Fibroblast of lung (primary cell): ENCODE results near the gene GK2. TPM values are rescaled to one million over a fixed set of nuclear protein-coding genes. Genes with fewer than 3 reads are reported as not detected.

Experiments
- DNase-seq, 2 donors: peaks; one replicate each; pipeline versions ENCODE4 v3.0.0 to v3.0.0-alpha.2; 2010; ENCODE audit warnings: low read depth in 2 of 2
- H2AFZ ChIP-seq: 2 replicates; pipeline ENCODE4 v1.5.1; 2012; ENCODE audit warnings: low read length, control low read depth, inconsistent platforms
- H3K27ac ChIP-seq: 2 replicates; pipeline ENCODE4 v1.5.1; 2011; ENCODE audit warnings: low read length, control low read depth; ENCODE audit not compliant: insufficient read depth
- H3K27me3 ChIP-seq: 2 replicates; pipeline ENCODE4 v1.5.1; 2011; ENCODE audit warnings: mild to moderate bottlenecking, low read length; ENCODE audit not compliant: control insufficient read depth, insufficient read depth
- H3K36me3 ChIP-seq: 2 replicates; pipeline ENCODE4 v1.5.1; 2011; ENCODE audit warnings: low read length; ENCODE audit not compliant: control insufficient read depth, insufficient read depth
- H3K4me1 ChIP-seq: 2 replicates; pipeline ENCODE4 v1.5.1; 2011; ENCODE audit warnings: low read length; ENCODE audit not compliant: control insufficient read depth, insufficient read depth; ENCODE audit errors: extremely low read depth
- H3K4me2 ChIP-seq: 2 replicates; pipeline ENCODE4 v1.5.1; 2011; ENCODE audit warnings: low read length, control low read depth; ENCODE audit not compliant: insufficient read depth; ENCODE audit errors: extremely low read depth
- H3K4me3 ChIP-seq, 4 experiments: fragments of 200-600 bp in 1 of 4; sonication (generic) in 1 of 4; replicated peaks in 1 of 4; 2 replicates each; pipeline ENCODE4 v1.5.1; 2011 to 2016; ENCODE audit warnings: low read length in 4 of 4, low read depth in 3 of 4, mild to moderate bottlenecking in 3 of 4, control low read depth in 2 of 4, inconsistent platforms in 1 of 4, mixed read lengths in 1 of 4; ENCODE audit not compliant: insufficient read depth in 1 of 4; ENCODE audit errors: control extremely low read depth in 1 of 4
- H3K79me2 ChIP-seq: 2 replicates; pipeline ENCODE4 v1.5.1; 2012; ENCODE audit warnings: mild to moderate bottlenecking, low read length, inconsistent platforms; ENCODE audit not compliant: control insufficient read depth, insufficient read depth
- H3K9ac ChIP-seq: 2 replicates; pipeline ENCODE4 v1.5.1; 2011; ENCODE audit warnings: mild to moderate bottlenecking, low read length, control low read depth; ENCODE audit not compliant: insufficient read depth
- H3K9me3 ChIP-seq: 2 replicates; pipeline ENCODE4 v1.5.1; 2012; ENCODE audit warnings: low read depth, low read length; ENCODE audit not compliant: control insufficient read depth, insufficient read depth
- H4K20me1 ChIP-seq: 2 replicates; pipeline ENCODE4 v1.5.1; 2011; ENCODE audit warnings: low read length; ENCODE audit not compliant: control insufficient read depth, insufficient read depth; ENCODE audit errors: extremely low read depth
- CTCF ChIP-seq, 2 donors: IDR thresholded peaks in 1 of 2; conservative IDR thresholded peaks in 1 of 2; 1 replicate in 1 of 2; 2 replicates in 1 of 2; pipeline ENCODE4 v1.5.1; 2011 to 2012; ENCODE audit warnings: low read length in 2 of 2, control low read depth in 1 of 2, inconsistent platforms in 1 of 2, low read depth in 1 of 2, mild to moderate bottlenecking in 1 of 2
- EZH2 ChIP-seq: IDR thresholded peaks from 2 replicates; pipeline ENCODE4 v1.5.1; 2012; ENCODE audit warnings: low read length, control low read depth, mild to moderate bottlenecking; ENCODE audit errors: missing control alignments
- polyA plus RNA-seq, 2 donors: library from polyadenylated mRNA; depleted of rRNA in 1 of 2; stranded (reverse) in 1 of 2; unstranded in 1 of 2; fragments of >200 nt; gene quantifications; 2 replicates each; pipeline ENCODE4 v1.2.1, GENCODE V29; 2011 to 2012; ENCODE audit warnings: missing spikeins in 1 of 2
- total RNA-seq: library from RNA; depleted of rRNA; stranded (reverse); fragments of >200 nt; gene quantifications from 2 replicates; pipeline ENCODE4 v1.2.1, GENCODE V29; 2014

The GK2 gene
- total and polyA plus RNA-seq, 2 donors (not counting 1 experiment from before 2014, with no cell fraction given): not detected

DNA sequence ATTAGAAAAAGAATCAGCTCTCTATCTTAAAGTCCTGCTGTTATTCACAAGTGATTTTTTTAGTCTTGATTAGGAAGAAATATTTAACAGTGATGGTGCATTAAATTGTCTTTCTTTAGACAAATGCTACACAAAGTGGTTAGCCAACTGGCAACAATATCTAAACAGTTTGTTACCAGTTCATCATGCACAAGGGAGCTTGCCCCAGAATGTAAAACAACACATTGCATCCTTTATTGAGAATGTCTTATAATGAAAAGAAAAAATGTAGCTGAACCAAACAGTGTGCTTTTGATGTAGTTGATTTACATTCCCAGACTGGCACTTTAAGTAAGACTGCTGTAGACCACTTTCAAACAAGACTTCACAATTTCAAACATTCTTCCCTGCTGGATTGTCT is 48.0 kb downstream of the GK2 start:
- no peak overlapping the region for H3K4me2 ChIP-seq
- H3K4me3 ChIP-seq: no peak overlapping the region
- no peak overlapping the region for H2AFZ ChIP-seq
- H4K20me1 ChIP-seq: no peaks in the 10 kb centered on the region
- TF ChIP-seq CTCF (conservative IDR thresholded peaks at IDR 0.05 in 1 of 2, IDR thresholded peaks at IDR 0.05 in 1 of 2; ENCODE audit: low read depth in 1 of 2, low read length in 2 of 2) (no peak), EZH2 (no peak)
- no peaks in the 10 kb centered on the region for H3K36me3 ChIP-seq
- H3K4me1 ChIP-seq: no peaks in the 10 kb centered on the region
- H3K9ac ChIP-seq: no peak overlapping the region
- DNase-seq: no peak
- H3K79me2 ChIP-seq: no peaks in the 10 kb centered on the region
- no peak overlapping the region for H3K27ac ChIP-seq
- H3K27me3 ChIP-seq: no peaks in the 10 kb centered on the region
- no peaks in the 10 kb centered on the region for H3K9me3 ChIP-seq

- H2AFZ ChIP-seq: no peak overlapping the region
- no peak overlapping the region for H3K4me3 ChIP-seq
- no peaks in the 10 kb centered on the region for H4K20me1 ChIP-seq
- no peaks in the 10 kb centered on the region for H3K4me1 ChIP-seq
- H3K4me2 ChIP-seq: no peak overlapping the region
- H3K27ac ChIP-seq: no peak overlapping the region
- H3K27me3 ChIP-seq: no peaks in the 10 kb centered on the region
- DNase-seq: no peak
- H3K79me2 ChIP-seq: no peaks in the 10 kb centered on the region
- TF ChIP-seq EZH2: no peak
- TF ChIP-seq CTCF (conservative IDR thresholded peaks at IDR 0.05 in 1 of 2, IDR thresholded peaks at IDR 0.05 in 1 of 2; ENCODE audit: low read depth in 1 of 2, low read length in 2 of 2): no peak
- no peaks in the 10 kb centered on the region for H3K9me3 ChIP-seq
- H3K9ac ChIP-seq: no peak overlapping the region
- H3K36me3 ChIP-seq: no peaks in the 10 kb centered on the region
These were observed 49.6 kb downstream of the GK2 start for GRCh38 chr4:79358438-79358837.

DNA sequence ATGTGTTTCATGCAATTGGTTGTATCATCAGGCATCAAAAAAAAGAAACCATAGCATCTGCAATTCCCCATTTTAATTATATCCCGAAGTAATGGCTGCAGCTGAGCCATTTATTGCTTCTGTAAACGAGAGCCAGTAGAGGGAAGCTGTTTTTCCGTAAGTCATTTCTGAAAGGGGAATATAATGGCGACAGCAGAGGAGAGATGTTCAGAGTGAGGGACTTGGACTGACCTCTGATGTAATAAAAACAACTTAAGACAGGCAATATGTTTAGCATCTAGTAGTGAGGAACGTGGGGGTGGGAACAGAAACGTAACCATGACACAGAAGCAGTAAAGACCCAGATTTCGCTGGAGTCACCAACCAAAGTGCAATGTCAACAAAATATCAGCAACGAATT is 50.7 kb downstream of the GK2 start:
- H3K9me3 ChIP-seq: no peaks in the 10 kb centered on the region
- no peak for DNase-seq
- H3K4me1 ChIP-seq: no peaks in the 10 kb centered on the region
- no peak overlapping the region for H2AFZ ChIP-seq
- TF ChIP-seq CTCF (conservative IDR thresholded peaks at IDR 0.05 in 1 of 2, IDR thresholded peaks at IDR 0.05 in 1 of 2; ENCODE audit: low read depth in 1 of 2, low read length in 2 of 2): no peak
- no peak for TF ChIP-seq EZH2
- H3K9ac ChIP-seq: no peak overlapping the region
- H4K20me1 ChIP-seq: no peaks in the 10 kb centered on the region
- no peak overlapping the region for H3K4me2 ChIP-seq
- H3K27me3 ChIP-seq: no peaks in the 10 kb centered on the region
- H3K36me3 ChIP-seq: no peaks in the 10 kb centered on the region
- no peak overlapping the region for H3K27ac ChIP-seq
- H3K4me3 ChIP-seq: no peak overlapping the region
- no peaks in the 10 kb centered on the region for H3K79me2 ChIP-seq

Other genes starting within 250 kb of the GK2 start
- not detected in 2 replicates for gene NAA11, start 82.2 kb downstream of the GK2 start, total RNA-seq
- not detected in 2 replicates for gene NAA11, start 82.2 kb downstream of the GK2 start, polyA plus RNA-seq